Fibroblast of lung (primary cell): ENCODE data around the gene VANGL2. TPM values are rescaled to one million over a fixed set of nuclear protein-coding genes. Genes with fewer than 3 reads are reported as not detected.

Experiments
- DNase-seq, 2 donors: peaks; one replicate each; pipeline versions ENCODE4 v3.0.0 to v3.0.0-alpha.2; 2010; ENCODE audit warnings: low read depth in 2 of 2
- H2AFZ ChIP-seq: 2 replicates; pipeline ENCODE4 v1.5.1; 2012; ENCODE audit warnings: low read length, control low read depth, inconsistent platforms
- H3K27ac ChIP-seq: 2 replicates; pipeline ENCODE4 v1.5.1; 2011; ENCODE audit warnings: low read length, control low read depth; ENCODE audit not compliant: insufficient read depth
- H3K27me3 ChIP-seq: 2 replicates; pipeline ENCODE4 v1.5.1; 2011; ENCODE audit warnings: mild to moderate bottlenecking, low read length; ENCODE audit not compliant: control insufficient read depth, insufficient read depth
- H3K36me3 ChIP-seq: 2 replicates; pipeline ENCODE4 v1.5.1; 2011; ENCODE audit warnings: low read length; ENCODE audit not compliant: control insufficient read depth, insufficient read depth
- H3K4me1 ChIP-seq: 2 replicates; pipeline ENCODE4 v1.5.1; 2011; ENCODE audit warnings: low read length; ENCODE audit not compliant: control insufficient read depth, insufficient read depth; ENCODE audit errors: extremely low read depth
- H3K4me2 ChIP-seq: 2 replicates; pipeline ENCODE4 v1.5.1; 2011; ENCODE audit warnings: low read length, control low read depth; ENCODE audit not compliant: insufficient read depth; ENCODE audit errors: extremely low read depth
- H3K4me3 ChIP-seq, 4 experiments: fragments of 200-600 bp in 1 of 4; sonication (generic) in 1 of 4; replicated peaks in 1 of 4; 2 replicates each; pipeline ENCODE4 v1.5.1; 2011 to 2016; ENCODE audit warnings: low read length in 4 of 4, low read depth in 3 of 4, mild to moderate bottlenecking in 3 of 4, control low read depth in 2 of 4, inconsistent platforms in 1 of 4, mixed read lengths in 1 of 4; ENCODE audit not compliant: insufficient read depth in 1 of 4; ENCODE audit errors: control extremely low read depth in 1 of 4
- H3K79me2 ChIP-seq: 2 replicates; pipeline ENCODE4 v1.5.1; 2012; ENCODE audit warnings: mild to moderate bottlenecking, low read length, inconsistent platforms; ENCODE audit not compliant: control insufficient read depth, insufficient read depth
- H3K9ac ChIP-seq: 2 replicates; pipeline ENCODE4 v1.5.1; 2011; ENCODE audit warnings: mild to moderate bottlenecking, low read length, control low read depth; ENCODE audit not compliant: insufficient read depth
- H3K9me3 ChIP-seq: 2 replicates; pipeline ENCODE4 v1.5.1; 2012; ENCODE audit warnings: low read depth, low read length; ENCODE audit not compliant: control insufficient read depth, insufficient read depth
- H4K20me1 ChIP-seq: 2 replicates; pipeline ENCODE4 v1.5.1; 2011; ENCODE audit warnings: low read length; ENCODE audit not compliant: control insufficient read depth, insufficient read depth; ENCODE audit errors: extremely low read depth
- EZH2 ChIP-seq: IDR thresholded peaks from 2 replicates; pipeline ENCODE4 v1.5.1; 2012; ENCODE audit warnings: low read length, control low read depth, mild to moderate bottlenecking; ENCODE audit errors: missing control alignments
- polyA plus RNA-seq, 2 donors: library from polyadenylated mRNA; depleted of rRNA in 1 of 2; stranded (reverse) in 1 of 2; unstranded in 1 of 2; fragments of >200 nt; gene quantifications; 2 replicates each; pipeline ENCODE4 v1.2.1, GENCODE V29; 2011 to 2012; ENCODE audit warnings: missing spikeins in 1 of 2
- total RNA-seq: library from RNA; depleted of rRNA; stranded (reverse); fragments of >200 nt; gene quantifications from 2 replicates; pipeline ENCODE4 v1.2.1, GENCODE V29; 2014
- TF ChIP-seq, protein P1 (sequence below), 2 donors: IDR thresholded peaks in 1 of 2; conservative IDR thresholded peaks in 1 of 2; 1 replicate in 1 of 2; 2 replicates in 1 of 2; pipeline ENCODE4 v1.5.1; 2011 to 2012; ENCODE audit warnings: low read length in 2 of 2, control low read depth in 1 of 2, inconsistent platforms in 1 of 2, low read depth in 1 of 2, mild to moderate bottlenecking in 1 of 2

VANGL2 gene
- total and polyA plus RNA-seq, 2 donors (not counting 1 experiment from before 2014, with no cell fraction given) = 0.01 TPM; not detected in 1

DNA sequence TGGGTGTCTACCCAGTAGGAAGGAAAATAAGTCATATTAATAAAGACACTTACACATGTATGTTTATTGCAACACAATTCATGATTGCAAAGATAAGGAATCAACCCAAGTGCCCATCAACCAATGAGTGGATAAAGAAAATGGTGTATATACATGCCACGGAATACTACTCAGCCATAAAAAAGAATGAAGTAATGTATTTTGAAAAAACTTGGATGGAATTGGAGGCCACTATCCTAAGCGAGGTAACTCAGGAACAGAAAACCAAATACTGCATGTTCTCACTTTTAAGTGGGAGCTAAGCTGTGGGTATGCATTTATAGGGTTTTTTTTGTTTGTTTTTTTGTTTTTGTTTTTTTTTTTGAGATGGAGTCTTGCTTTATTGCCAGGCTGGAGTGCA lies 49.1 kb downstream of the VANGL2 start:
- no peaks in the 10 kb centered on the region for H3K4me1 ChIP-seq
- H3K36me3 ChIP-seq = no peaks in the 10 kb centered on the region
- no peak overlapping the region for H2AFZ ChIP-seq
- no peak overlapping the region for H3K4me3 ChIP-seq
- no peaks in the 10 kb centered on the region for H3K27me3 ChIP-seq
- TF ChIP-seq, protein P1, sequence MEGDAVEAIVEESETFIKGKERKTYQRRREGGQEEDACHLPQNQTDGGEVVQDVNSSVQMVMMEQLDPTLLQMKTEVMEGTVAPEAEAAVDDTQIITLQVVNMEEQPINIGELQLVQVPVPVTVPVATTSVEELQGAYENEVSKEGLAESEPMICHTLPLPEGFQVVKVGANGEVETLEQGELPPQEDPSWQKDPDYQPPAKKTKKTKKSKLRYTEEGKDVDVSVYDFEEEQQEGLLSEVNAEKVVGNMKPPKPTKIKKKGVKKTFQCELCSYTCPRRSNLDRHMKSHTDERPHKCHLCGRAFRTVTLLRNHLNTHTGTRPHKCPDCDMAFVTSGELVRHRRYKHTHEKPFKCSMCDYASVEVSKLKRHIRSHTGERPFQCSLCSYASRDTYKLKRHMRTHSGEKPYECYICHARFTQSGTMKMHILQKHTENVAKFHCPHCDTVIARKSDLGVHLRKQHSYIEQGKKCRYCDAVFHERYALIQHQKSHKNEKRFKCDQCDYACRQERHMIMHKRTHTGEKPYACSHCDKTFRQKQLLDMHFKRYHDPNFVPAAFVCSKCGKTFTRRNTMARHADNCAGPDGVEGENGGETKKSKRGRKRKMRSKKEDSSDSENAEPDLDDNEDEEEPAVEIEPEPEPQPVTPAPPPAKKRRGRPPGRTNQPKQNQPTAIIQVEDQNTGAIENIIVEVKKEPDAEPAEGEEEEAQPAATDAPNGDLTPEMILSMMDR (conservative IDR thresholded peaks at IDR 0.05 in 1 of 2, IDR thresholded peaks at IDR 0.05 in 1 of 2; ENCODE audit: low read depth in 1 of 2, low read length in 2 of 2) = no peak
- TF ChIP-seq EZH2 = no peak
- DNase-seq = no peak
- H3K4me2 ChIP-seq = no peak overlapping the region
- no peak overlapping the region for H3K27ac ChIP-seq
- H3K79me2 ChIP-seq = no peaks in the 10 kb centered on the region
- H3K9me3 ChIP-seq = no peaks in the 10 kb centered on the region
- H3K9ac ChIP-seq = no peak overlapping the region
- no peaks in the 10 kb centered on the region for H4K20me1 ChIP-seq

DNA sequence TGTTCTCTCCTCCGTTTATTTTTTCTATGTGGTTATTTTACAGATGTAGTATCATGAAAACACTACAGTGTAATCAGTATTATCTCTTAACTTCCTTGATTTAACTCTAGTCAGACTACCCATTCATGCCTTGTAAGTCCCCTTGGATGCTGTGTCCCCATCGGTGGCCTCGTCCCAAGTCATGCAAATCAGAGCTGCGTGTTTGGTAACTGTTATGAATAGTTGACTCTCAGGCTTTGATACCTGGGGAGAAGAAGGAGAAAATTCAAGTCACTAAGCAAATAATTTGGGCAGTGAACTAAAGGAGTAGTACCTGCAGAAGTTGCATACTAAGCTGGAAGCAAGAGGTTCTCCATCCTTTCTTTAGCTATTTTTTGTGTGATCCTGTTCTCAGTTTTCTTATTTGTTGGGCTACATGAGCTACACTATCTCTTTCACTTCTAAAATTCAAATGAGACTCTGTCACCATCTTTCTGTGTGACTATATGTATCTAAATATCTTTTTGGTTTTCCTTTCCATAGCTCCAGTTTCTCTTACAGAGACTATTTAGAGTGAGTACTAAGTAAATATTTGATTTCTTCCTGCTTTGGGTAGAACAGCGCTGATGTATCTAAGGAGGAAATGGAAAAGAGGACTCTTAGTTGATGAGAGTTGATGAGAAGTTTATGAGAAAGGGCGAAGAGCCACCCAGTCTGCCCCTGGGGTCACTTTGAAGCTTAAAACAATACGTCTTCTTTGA lies 50.9 kb downstream of the VANGL2 start:
- Histone ChIP-seq H4K20me1 (no peaks in the 10 kb centered on the region), H3K9me3 (no peaks in the 10 kb centered on the region), H3K4me3 (no peak overlapping the region), H3K9ac (no peak overlapping the region), H2AFZ (no peak overlapping the region), H3K36me3 (no peaks in the 10 kb centered on the region), H3K27me3 (no peaks in the 10 kb centered on the region), H3K4me1 (no peaks in the 10 kb centered on the region), H3K4me2 (no peak overlapping the region), H3K27ac (no peak overlapping the region), H3K79me2 (no peaks in the 10 kb centered on the region)
- DNase-seq = no peak
- TF ChIP-seq EZH2 = no peak
- TF ChIP-seq, protein P1 (conservative IDR thresholded peaks at IDR 0.05 in 1 of 2, IDR thresholded peaks at IDR 0.05 in 1 of 2; ENCODE audit: low read depth in 1 of 2, low read length in 2 of 2) = no peak

DNA sequence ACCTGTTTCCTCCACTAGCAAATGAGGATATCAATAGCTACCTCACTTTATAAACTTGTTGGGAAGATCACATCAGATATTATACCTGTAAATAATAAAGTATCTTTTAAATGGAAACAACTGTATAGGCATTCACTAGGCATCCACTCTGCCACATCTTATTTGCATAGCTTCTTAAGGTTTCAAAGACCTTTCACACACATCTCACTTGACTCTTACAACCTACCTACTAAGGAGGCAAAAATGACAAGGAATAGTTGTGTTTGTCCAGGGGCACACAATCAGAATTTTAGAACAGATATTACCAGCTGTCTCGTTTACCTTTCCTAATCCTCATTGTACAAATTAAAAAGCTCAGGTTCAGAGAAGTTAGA lies 51.5 kb downstream of the VANGL2 start:
- no peaks in the 10 kb centered on the region for H3K36me3 ChIP-seq
- H4K20me1 ChIP-seq = no peaks in the 10 kb centered on the region
- no peaks in the 10 kb centered on the region for H3K4me1 ChIP-seq
- no peak overlapping the region for H3K4me2 ChIP-seq
- H3K27me3 ChIP-seq = no peaks in the 10 kb centered on the region
- H3K9me3 ChIP-seq = no peaks in the 10 kb centered on the region
- no peak overlapping the region for H3K27ac ChIP-seq
- H3K79me2 ChIP-seq = no peaks in the 10 kb centered on the region
- DNase-seq = no peak
- H3K9ac ChIP-seq = no peak overlapping the region
- no peak overlapping the region for H3K4me3 ChIP-seq
- TF ChIP-seq, protein P1 (conservative IDR thresholded peaks at IDR 0.05 in 1 of 2, IDR thresholded peaks at IDR 0.05 in 1 of 2; ENCODE audit: low read depth in 1 of 2, low read length in 2 of 2) = no peak
- no peak for TF ChIP-seq EZH2
- no peak overlapping the region for H2AFZ ChIP-seq
